ENCODE data around the gene BMAL1. TPM values are rescaled to one million over a fixed set of nuclear protein-coding genes. Genes with fewer than 3 reads are reported as not detected.

Gene BMAL1
- total and polyA plus RNA-seq, 2 of the 8 experiments (the other 6 are each of a cell fraction or from before 2014, with no cell fraction given) = 6.8 to 6.9 TPM

DNA sequence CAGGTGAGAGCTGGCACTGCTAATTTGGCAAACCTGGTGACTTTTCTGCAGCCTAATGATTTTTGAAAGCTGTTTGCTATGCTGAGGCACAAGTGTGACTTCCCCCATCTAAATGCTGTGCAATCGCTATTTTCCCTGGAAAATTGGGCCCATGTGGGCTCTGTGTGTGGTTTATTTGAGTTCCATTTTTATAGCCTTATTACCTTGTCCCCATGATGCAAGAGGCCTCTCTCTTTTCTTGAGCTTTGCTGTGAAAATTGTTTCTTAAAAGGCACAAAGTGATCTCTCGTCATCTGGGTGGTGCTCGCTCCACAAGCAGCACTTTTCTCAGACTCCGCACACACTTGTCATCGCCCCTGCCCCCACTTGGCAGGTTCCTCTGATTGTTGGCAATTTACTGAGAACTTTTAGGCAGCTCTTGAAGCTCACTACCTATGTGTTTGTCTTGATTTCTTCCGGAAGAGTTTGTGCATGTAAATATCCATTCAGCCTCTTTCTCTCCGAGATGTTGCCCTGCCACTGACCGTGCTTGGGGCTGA lies 24.9 kb downstream of the BMAL1 start:
- 85% methylated on average over 8 of the region's 8 CpGs; no CpG with 5 or more reads in 1 of the 2 experiments for WGBS, 2 experiments (ENCODE audit: extremely low coverage in 1 of 2, insufficient coverage in 1 of 2, insufficient read length in 1 of 2, insufficient replicate concordance in 2 of 2, low coverage in 1 of 2, low lambda C conversion rate in 2 of 2, missing lambda C conversion rate in 1 of 2)
- H4K91ac ChIP-seq (replicated peaks; ENCODE audit: insufficient read length, low read length) = no peak overlapping the region
- H4K8ac ChIP-seq (ENCODE audit: extremely low read depth, insufficient read depth, low read length) = no peak overlapping the region
- no peak overlapping the region for H2AFZ ChIP-seq (ENCODE audit: low read length)
- no peaks in the 10 kb centered on the region for H3K79me2 ChIP-seq (ENCODE audit: control insufficient read depth in 1 of 2, insufficient read depth in 2 of 2, low read length in 2 of 2)
- no peaks in the 10 kb centered on the region for H3K27me3 ChIP-seq (replicated peaks in 1 of 4; ENCODE audit: control insufficient read depth in 3 of 4, extremely low read depth in 1 of 4, insufficient read depth in 3 of 4, low read length in 3 of 4)
- H3K79me1 ChIP-seq (ENCODE audit: low read depth, low read length) = 0 out of 2 replicates have a peak, but pooled peaks cover under 1% of the 10 kb centered on the region
- H2BK20ac ChIP-seq (ENCODE audit: low read length) = no peak overlapping the region
- H3K23ac ChIP-seq (ENCODE audit: insufficient read length) = no peak overlapping the region
- FAIRE-seq (no peak), DNase-seq (ENCODE audit: low read depth in 1 of 2, low spot score in 2 of 2) (no peak)
- ChIA-PET POLR2A (ENCODE audit: partially characterized antibody) (interaction anchor here (0.7 to 1.0 kb wide), 2 partner anchors 11 to 1803 kb away, joined by 3 read pairs; no protein-coding TSS in a partner anchor), CTCF (ENCODE audit: partially characterized antibody) (interaction anchor here (0.8 to 2.6 kb wide), 12 partner anchors 9 to 339 kb away, joined by 3 to 12 read pairs (median 4); no protein-coding TSS in a partner anchor)
- no peak overlapping the region for H2BK120ac ChIP-seq (replicated peaks; ENCODE audit: low read depth, low read length)
- H3K4me3 ChIP-seq (ENCODE audit: extremely low read depth in 1 of 4, insufficient read depth in 2 of 4, low read depth in 3 of 4, low read length in 4 of 4) = no peak overlapping the region
- no peak overlapping the region for H3K27ac ChIP-seq (ENCODE audit: low read depth, low read length)
- no peak overlapping the region for H3K14ac ChIP-seq (ENCODE audit: insufficient read length)
- no peak overlapping the region for H2BK5ac ChIP-seq (ENCODE audit: low read depth, low read length)
- no peak overlapping the region for H2AK5ac ChIP-seq (ENCODE audit: low read depth, low read length)
- H2BK12ac ChIP-seq (ENCODE audit: low read depth, low read length) = no peak overlapping the region
- no peak overlapping the region for H3K56ac ChIP-seq (replicated peaks; ENCODE audit: insufficient read length, low read depth, low read length)
- no peak overlapping the region for H3K4me2 ChIP-seq (ENCODE audit: insufficient read depth in 1 of 2, low read depth in 2 of 2, low read length in 2 of 2)
- H3K9me3 ChIP-seq (ENCODE audit: insufficient read depth in 2 of 2, low read depth in 1 of 2, low read length in 1 of 2) = no peaks in the 10 kb centered on the region
- H4K20me1 ChIP-seq (replicated peaks in 1 of 2; ENCODE audit: control insufficient read depth in 1 of 2, insufficient read depth in 2 of 2, low read length in 2 of 2) = no peaks in the 10 kb centered on the region
- H3K4me1 ChIP-seq (replicated peaks in 1 of 4; ENCODE audit: control insufficient read depth in 3 of 4, insufficient read depth in 4 of 4, low read length in 3 of 4) = no peaks in the 10 kb centered on the region
- no peak overlapping the region for H3K9ac ChIP-seq (replicated peaks in 1 of 4; ENCODE audit: extremely low read depth in 1 of 4, low read depth in 3 of 4, low read length in 3 of 4)
- no peak overlapping the region for H3K18ac ChIP-seq (ENCODE audit: extremely low read depth, low read length)
- H3K4ac ChIP-seq (replicated peaks; ENCODE audit: insufficient read length, low read depth, low read length) = no peak overlapping the region
- H2BK15ac ChIP-seq (ENCODE audit: low read length) = no peak overlapping the region
- no peaks in the 10 kb centered on the region for H3K23me2 ChIP-seq (ENCODE audit: low read depth, low read length)
- no peak overlapping the region for H4K5ac ChIP-seq (ENCODE audit: insufficient read length, low read depth, low read length)
- H3K36me3 ChIP-seq (ENCODE audit: control insufficient read depth in 2 of 4, insufficient read depth in 4 of 4, low read length in 3 of 4) = no peaks in the 10 kb centered on the region

All from H1 (cell line).